ENCODE measurements around the gene BSND.

DNA sequence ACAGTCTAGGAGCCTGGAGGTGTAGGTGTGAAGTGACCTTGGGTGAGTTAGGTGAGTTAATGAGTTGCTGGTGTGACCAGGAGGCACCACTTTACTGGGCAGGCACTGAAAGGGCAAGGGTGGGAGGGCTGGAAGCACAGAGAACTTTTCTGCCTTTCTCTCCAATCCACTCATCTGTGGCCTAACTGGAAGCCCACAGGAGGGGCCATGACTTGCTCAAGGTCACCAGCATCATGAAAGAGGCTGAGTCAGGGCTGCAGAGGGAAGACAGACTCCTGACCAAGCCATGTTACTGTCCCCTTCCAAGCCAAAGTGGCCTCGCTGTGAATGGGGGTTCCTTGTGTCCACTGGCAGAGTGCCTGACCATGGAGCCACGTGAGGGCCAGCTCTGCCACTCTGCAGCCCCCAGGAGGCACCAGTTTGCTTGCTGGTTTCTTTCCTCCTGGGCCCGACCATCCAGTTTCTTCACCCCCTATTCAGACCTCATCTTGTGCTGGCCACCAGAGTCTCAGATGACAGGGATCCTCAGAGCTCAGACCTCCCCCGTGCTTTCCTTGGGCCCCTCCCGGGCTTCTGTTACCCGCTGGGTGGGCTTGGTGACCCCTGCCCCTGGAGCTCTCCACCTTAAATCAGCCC, 4.3 kb upstream of the BSND start:
- TF ChIP-seq, protein P1, sequence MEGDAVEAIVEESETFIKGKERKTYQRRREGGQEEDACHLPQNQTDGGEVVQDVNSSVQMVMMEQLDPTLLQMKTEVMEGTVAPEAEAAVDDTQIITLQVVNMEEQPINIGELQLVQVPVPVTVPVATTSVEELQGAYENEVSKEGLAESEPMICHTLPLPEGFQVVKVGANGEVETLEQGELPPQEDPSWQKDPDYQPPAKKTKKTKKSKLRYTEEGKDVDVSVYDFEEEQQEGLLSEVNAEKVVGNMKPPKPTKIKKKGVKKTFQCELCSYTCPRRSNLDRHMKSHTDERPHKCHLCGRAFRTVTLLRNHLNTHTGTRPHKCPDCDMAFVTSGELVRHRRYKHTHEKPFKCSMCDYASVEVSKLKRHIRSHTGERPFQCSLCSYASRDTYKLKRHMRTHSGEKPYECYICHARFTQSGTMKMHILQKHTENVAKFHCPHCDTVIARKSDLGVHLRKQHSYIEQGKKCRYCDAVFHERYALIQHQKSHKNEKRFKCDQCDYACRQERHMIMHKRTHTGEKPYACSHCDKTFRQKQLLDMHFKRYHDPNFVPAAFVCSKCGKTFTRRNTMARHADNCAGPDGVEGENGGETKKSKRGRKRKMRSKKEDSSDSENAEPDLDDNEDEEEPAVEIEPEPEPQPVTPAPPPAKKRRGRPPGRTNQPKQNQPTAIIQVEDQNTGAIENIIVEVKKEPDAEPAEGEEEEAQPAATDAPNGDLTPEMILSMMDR (IDR thresholded peaks at IDR 0.05) = no peak
- TF ChIP-seq POLR2A (IDR thresholded peaks at IDR 0.05) (no peak), EP300 (IDR thresholded peaks at IDR 0.05) (no peak)
